ENCODE results near the gene VWF.

The VWF gene

DNA sequence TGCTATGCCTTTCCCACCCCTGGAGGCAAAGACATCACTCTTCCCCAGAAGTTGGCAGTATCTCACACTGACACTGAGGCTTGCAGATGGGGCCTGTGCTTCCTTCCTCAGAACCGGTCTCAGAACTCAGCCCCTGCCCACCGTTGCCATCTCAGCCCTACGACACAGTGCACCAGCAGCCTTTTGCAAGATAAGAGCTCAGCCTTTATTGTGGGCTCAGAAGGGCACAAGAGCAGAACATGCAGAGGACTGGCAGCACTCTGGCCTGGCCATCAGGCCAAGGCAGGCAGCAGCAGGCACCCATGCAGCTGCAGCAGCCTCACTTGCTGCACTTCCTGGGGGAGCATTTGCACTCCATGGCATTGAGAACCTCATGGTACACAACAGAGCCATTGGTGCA lies 175.8 kb downstream of the VWF start:
- no peak for DNase-seq (ENCODE audit: low spot score)

DNA sequence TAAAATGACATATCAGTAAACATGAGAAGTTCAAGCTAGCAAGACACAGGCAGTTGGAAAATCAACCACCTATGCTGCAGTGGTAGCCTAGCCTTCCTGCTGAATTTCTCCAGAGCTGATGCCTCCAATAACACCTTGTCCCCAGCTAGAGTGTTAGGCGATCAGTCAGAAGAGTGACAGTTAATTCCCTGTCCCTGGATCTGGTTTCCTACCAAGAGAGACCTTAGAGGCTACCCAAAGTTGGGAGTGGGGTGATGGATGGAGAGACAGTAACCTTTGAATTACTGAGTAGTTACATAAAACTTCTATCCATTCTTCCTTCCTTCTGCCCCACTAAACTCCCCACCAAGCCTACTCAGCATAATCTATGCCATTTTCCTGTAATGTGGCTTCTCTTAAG lies 177.5 kb downstream of the VWF start:
- no peak for DNase-seq (ENCODE audit: low spot score)

DNA sequence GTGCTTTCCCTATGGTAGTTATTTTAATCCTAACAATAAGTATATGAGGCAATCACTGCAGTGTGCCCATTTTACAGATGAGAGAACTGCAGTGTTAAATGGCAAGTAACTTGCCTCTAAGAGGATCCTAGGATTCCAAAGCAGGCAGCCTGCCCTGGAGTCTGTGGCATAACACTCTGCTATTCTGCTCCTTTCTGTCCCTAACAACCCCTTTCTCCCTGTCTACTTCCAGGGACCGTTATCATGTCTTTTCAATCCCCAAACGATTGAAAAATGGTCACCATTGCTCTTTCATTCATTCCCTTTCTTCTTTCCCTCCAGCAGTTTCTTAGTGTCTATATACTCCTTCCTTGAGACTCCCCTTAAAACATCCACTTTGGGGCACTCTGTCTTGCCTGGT lies 178.1 kb downstream of the VWF start:
- DNase-seq (ENCODE audit: low spot score) = no peak

DNA sequence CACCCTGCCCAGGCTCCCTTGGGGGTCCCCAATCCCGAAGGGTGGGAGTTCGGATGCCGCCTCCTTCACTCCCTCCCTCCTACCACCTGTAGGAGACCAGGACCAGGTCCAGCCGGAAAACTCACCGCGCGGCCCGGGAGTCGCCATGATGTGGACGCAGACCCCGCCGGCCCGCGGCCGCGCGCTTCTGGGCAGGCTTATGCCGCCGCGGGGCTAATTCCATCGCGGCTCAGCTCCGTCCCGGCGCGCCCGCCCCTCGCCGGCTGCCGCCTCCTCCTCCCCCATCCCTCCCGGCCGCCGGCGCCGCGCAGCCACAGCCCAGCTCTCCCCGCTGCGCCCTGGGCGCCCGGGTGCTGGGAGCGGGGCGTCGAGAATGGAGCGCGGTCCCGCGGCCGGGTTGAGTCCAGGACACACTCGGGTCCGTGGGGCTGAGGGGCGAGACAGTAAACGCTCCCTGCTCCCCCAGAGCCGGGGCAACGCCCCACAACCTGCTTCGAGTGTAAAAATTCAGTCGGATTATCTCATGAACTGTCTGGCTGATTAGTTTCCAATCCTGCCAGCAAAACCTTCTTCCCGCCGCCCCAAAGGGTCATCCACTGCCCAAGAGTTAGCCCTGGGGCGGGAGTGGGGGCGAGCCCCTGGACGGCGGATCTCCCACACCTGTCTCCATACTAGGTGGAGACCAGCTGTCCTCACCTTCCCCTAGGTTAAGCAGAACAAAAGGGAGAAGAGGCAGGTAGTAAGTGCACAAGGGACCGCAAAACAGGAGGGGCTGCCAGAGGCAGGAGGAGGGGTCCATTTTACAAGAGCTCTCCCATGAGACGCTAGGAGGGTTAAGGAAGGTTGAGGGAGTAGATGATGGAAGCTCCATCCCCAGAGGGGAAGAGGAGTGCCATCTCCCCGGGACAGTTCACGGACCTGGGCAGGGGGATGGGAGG lies 179.1 kb downstream of the VWF start, which contains the start of gene ANO2:
ANO2 (minus strand) TSS at position 189 of the 938 bp plus-strand sequence; CDS start at position 147, 42 bp downstream.
- DNase-seq (ENCODE audit: low spot score) = no peak

DNA sequence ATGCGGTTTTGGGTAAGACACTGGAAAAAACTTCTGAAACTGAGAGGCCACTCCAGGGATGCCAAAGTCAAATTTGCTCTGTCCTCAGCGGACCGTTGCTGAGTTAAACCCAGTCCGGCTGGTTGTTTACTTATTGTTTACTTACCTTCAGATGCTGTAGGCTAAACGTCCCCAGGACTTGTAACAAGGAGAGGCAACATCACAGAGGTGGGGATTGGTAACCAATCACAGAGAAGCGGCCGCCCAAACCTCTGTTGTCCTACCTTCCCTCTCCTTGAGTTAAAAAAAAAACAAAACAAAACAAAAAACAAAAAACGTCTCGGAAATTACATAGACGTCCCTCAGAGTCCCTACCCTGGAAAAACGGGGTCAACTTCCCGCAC lies 179.8 kb downstream of the VWF start:
- DNase-seq (ENCODE audit: low spot score) = no peak

DNA sequence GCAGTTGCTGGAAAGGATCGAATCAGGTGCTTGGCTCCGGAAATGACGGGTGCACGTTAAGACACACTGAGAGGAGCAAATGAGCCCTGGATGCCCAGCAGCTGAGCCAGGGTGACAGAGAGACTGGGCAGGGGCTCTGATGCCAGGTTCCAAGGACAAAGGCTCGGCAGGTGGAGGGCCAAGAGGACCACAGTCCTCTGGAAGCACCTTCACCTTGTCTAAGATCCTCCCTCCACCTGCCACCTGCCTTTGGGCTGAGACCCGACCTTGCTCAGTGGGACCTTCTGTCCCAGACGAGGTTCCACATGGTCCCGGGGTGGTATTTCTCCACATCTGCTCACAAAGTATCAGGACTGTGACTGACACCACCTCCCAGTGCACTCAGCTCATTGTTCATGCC lies 180.4 kb downstream of the VWF start:
- DNase-seq (ENCODE audit: low spot score) = no peak

DNA sequence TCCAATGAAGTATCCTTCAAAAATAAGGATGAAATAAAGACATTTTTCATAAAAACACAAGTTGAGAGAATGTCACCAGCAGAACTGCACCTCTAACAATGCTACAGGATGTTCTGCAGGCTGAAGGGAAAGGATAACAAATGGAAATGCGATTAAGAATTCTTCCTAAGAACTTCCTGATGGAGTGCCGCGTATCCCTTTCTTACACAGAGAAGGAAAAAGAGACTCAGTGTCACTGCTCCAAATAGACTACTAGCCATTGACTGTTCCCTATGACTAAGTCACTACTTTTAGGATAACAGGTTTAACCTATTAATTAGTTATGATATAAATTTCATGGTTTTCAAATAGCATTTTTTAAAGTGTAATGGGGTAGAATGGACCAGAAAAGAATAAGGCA lies 182.6 kb downstream of the VWF start:
- DNase-seq (ENCODE audit: low spot score) = no peak

DNA sequence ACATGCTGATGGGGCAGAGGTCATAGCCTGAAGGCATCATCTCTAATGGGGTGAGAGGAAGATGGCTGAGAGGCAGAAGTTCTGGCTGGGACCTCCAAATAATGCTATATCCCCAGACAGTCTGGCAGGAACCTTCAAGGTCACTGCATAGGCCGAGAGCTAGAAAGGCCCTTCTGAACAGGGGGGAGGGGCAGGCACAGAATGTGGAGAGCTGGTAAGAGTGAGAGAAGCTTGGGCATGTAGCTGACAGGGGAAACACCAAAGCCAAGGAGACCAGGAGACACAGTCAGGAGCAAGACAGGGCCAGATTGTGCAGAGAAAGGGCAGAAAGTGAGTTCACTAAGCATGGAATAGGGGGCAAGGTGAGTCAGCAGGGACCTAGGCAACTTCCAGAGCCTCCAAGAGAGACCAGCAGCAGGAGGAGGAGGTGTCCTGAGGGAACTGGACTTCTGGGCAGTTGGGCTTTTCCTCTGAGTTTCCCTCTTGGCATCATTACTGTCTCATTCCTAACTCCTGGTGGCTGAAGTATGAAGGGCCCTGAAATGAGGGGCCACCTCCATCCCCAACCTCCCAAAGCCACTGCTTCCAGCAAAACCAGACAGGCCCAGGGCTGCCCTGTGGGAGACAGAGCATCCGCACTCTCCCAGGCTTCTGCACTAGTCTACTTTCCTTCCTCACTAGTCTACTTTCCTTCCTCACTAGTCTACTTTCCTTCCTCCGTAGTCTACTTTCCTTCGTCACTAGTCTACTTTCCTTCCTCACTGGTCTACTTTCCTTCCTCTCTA lies 196.5 kb downstream of the VWF start:
- no peak for DNase-seq (ENCODE audit: low spot score)

DNA sequence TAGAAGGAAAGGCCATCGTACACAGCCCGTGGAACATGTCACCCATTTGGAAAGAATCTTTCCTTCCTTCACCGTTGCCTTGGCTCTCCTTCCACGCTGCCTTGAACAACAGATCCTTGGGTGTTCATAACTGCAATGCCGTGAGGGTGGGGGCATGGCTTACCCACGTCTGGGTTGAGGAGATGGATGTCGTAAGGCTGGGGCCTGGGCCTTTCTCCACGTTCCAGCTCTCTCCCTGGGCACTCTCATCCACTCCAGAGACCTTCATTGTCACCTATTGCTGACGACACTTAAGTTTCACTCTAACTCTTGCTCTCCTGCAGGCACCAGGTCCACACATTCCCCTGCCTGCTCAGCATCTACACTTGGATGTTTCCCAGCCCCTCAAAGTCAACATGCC lies 198.8 kb downstream of the VWF start:
- no peak for DNase-seq (ENCODE audit: low spot score)

DNA sequence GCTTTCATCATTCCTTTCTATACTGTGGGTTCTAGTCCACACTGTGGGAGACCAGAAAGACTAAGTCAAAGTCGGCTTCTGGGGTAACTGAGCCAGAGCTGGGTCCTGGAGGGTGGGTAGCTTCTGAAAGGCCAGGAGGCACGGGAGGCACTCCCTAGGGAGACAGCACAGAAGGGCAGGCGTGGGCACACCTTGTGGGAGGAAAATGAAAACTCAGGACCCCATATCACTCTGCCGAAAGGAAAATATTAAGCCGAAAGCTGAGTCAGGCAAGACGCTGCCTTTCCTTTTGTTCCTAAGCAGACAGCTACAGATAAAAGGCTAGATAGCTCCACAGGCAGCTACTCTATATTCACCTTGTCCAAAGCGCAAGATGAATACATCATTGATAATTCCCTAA lies 200.1 kb downstream of the VWF start:
- DNase-seq (ENCODE audit: low spot score) = no peak

DNA sequence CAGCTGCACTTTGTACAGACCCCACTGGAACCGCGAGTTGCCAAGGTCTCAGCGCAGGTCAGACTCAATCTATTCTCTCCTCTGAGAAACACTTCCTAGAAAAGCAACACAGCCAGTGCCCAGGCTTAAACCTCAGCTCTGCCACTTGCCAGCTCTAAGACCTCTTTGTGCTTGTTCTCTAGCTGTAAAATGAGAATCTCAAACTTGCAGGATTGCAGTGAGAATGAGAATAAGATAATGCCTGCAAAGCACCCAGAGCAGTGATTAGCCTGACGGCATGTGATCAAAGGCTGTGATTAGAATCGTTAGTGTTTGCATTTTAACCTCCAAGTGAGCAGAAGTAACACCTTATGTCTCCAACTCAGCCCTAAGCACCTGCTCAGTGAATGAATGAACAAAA lies 200.7 kb downstream of the VWF start:
- no peak for DNase-seq (ENCODE audit: low spot score)

DNA sequence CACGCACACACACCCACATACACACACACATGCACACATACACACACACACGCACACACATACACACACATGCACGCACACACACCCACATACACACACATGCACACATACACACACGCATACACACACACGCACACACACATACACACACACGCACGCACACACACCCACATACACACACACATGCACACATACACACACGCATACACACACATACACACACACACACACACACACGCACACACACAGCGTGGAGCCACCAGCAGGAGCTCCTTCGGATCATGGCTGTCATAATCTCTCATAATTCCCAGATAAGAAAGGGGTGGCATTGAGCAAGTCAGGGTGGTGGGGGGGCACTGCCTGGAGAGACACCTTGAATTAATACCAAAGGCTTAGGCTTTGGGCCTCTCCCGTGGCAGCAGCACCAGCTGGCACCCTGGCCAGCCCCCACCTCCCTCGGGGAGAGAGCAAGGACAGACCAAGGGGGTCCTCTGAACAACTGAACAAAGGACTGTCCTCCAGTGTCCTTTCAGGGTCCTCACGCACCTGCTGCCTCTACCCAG lies 201.3 kb downstream of the VWF start:
- DNase-seq (ENCODE audit: low spot score) = no peak

DNA sequence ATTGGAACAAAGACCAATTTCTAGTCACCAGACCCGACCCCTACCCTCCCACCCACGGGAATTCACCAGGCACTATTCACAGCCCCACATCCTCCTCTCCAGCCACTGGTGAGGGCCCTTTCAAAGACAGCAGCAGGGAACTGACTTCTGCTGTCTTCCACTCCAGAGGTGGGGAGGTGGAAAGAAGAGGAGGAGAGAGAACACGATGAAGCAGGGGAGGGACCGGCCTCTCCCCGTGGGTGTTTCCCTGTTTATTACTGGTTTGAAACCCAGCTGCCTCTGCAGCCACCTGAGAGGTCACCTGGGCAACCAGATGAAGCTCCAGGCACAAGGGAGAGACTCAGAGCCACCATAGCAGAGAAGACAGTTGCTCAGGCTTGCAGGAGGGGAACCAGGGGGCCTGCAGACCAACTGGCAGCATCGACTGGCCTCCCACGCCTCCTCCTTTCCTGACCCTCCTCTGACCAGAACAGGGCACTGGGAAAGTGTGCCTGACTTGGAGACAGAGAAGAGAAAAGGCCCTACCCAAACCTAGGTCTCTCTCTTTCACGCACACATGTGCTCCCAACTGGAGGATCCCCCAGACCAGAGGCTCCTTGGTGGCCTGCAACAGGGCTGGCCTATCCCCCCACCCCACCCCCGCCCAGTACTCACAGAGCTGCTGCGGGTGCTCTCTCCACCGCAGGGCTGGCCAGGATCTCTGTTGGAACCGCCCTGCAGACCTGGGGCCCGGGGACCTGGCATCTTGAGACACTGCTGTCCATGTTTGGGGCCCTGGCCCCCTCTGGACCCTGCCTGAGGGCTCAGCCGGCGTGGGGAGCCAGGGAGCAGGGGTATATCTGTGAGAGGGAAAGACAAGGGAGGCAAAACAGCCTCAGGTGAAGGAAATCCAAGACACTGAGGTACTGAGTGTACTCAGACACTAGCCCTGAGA lies 202.2 kb downstream of the VWF start:
- no peak for DNase-seq (ENCODE audit: low spot score)

DNA sequence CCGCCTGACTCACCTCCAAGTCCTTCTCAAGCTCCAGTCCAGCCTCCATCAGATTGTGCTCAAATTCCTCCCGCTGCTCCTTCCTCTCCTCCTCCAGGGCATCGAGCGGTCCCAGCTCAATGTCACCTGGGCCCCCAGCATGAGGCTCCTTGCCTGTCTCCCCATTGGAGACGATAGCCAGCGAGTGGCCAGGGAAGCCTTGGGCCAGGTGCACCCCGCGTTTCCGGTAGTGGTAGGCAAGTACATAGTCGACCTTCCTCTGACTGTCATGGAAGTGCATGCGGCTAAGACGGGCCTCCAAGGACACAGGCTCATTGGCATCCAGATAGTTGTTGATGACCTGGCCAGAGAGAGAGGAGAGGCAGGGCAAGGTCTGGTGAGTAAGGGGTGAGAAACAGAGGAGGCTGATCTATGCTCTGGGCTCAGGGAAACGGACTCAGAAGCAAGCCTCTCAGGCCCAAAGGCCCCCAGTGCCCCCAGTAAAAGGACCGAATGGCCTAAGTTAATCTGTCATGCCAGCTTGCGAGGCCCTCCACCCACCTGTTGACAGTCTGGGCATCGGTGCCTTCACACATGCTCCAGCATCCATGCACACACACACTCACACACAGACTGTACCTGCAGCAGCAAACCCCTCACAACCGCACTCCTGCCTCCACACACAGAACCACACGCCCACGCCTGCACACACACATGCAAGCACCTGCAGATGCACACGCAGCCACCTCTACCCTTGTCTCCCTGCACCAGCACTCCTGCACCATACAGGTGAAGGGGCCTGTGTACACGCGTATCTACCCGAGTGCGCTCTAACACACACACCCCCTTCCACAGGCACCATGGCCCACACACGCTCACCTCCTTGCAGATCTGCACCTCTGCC lies 203.2 kb downstream of the VWF start:
- no peak for DNase-seq (ENCODE audit: low spot score)

DNA sequence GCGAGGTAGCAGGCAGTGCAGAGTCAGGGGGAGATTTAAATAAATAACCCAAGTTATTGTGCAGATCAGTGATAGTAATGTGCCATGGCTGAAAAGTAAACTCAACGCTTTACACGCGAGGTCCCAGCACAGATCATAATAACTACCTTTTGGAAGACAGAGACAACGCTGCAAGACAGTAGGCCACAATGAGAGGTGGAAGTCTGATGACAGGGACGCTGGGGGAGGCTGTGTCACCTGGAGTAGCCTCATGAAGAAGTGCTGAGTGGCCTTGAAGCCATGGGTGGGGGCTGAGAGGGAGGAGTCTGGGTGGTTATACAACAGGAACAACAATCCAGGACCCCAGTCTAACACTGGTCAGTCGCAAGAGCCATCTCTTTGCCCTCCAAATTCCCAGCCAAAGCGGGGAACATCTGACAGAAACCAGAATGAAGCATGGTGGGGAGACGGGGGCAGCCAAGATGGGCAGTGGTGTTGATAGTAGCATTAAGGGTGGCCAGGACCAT lies 207.6 kb downstream of the VWF start:
- no peak for DNase-seq (ENCODE audit: low spot score)

DNA sequence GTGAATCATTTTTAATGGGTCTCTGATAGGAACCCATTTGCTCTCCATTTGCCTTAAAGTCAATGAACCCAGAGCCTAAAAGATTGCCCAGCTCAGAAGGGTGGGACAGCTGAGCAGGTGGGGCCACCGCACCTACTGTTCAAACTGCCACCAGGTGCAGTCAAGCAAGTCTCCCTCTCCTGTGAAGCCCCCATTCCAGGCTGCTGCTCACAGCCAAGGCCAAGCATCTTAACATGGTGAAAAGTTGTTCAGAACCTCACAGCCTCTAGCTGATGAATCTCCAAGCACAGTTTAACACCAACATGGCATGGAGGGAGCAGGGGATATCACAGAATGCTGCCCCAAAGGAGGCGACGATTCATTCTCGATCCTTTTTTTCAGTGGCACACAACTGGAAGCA lies 209.0 kb downstream of the VWF start:
- DNase-seq (ENCODE audit: low spot score) = no peak

DNA sequence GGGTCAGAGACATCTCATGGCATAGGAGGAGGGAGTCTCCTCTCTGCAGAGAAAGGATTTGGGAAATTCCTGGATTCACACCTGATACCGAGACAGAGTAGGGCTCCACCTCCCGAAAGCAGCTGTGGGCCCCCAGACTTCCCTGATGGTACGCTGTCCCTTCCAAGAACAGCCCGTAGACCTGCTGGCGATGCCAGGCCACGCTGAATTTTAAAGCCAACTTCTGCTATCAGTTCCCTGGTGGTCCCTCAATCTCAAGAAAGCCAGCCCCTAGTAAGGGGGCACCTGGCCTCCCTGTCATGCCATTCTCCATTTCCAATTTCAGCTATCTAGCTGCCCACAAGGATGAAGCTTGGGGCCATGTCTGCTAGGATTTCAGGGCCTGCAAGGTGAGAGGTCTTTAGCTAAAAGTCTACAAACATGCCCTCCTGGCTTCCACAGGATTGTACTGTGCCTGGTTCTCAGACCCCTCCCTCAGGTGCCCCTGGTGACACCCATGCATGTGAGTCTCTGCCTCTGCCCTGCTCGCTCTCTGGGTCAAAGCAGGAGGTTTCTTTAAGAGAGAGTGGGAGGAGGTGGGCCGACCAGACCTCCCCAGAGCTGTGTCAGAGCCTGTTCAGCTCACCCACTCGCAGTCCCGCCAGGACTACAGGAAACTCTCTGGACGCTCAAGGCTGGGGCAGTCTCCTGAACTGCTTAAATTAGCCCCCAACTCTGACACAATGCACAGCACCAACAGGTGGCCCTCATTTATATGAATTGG lies 209.9 kb downstream of the VWF start:
- no peak for DNase-seq (ENCODE audit: low spot score)

DNA sequence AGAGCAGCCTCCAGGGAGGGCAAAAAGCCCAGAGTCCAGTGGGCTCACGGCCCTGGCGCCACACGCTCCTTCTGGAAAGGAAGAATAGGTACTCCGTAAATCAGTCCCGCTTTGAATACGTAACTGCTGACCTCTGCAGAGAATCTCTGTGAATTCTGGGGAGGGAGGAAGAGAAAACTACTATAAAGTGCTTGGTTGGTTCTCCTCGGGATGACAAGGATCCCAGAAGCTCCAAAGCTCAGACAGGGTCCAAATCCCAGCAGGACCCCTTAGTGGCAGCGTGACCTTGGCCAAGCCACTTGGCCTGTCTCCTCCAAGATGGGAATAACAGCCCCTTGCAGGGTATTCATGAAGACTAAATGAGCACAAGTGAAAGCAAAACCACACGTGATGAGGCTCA lies 211.1 kb downstream of the VWF start:
- no peak for DNase-seq (ENCODE audit: low spot score)

DNA sequence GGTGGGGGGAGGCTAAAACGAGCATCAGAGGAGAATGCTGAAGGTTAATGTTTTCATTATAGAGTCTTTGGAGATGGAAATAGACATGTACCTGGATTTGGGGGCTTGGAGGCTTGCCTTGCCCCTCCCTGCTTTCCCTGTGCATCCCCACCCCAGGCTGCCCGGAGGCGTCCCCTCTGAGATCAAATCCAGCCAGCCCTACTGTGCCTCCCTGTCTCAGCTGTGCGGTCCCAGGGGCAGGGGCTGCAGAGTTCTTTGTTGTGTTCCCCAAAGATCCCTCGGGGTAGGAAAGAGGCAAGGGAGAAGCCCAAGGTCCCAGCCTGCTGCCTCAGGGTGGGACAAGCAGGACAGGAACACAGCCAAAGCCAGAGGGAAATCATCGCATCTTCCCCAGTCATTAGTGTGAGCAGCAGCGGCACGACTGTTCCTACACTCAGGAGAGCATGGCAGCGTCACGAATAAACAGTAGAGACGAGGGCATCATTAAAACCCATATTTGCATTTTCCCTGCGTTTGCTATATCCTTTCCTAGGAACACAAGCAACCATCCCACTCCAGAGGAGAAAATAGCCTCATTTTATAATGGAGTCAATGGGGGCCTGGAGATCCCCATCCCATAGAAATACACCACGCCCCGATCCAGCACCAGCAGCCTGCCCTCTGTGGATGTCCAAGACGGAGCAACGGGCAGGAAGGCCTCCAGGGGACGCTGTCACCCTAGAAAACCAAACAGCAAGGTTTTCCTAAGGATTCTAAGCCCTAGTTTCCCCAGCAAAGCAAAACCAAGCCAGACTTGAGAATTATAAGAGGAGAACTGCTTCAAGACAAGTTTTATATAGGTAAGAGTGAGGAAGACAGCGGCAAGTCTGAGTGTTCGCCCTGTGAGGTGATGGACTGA lies 211.8 kb downstream of the VWF start:
- no peak for DNase-seq (ENCODE audit: low spot score)
